Esophagus muscularis mucosa (tissue), 4 donors: ENCODE data around the gene ENKUR. TPM values are rescaled to one million over a fixed set of nuclear protein-coding genes. Genes with fewer than 3 reads are reported as not detected.

Source experiments
- DNase-seq: peaks from one replicate; pipeline ENCODE4 v3.0.0-alpha.2; 2017; ENCODE audit errors: extremely low spot score
- H3K27ac ChIP-seq, 4 donors: fragments of 200-600 bp; sonication (generic); replicated peaks in 1 of 4; 1 replicate in 3 of 4; 2 replicates in 1 of 4; pipeline ENCODE4 v1.5.1; 2016 to 2019; ENCODE audit warnings: mild to moderate bottlenecking in 1 of 4
- H3K27me3 ChIP-seq, 4 donors: fragments of 200-600 bp; sonication (generic); one replicate each; pipeline versions ENCODE4 v1.5.1 to v1.6.0; 2016 to 2019
- H3K36me3 ChIP-seq, 4 donors: fragments of 200-600 bp; sonication (generic); one replicate each; pipeline ENCODE4 v1.5.1; 2016 to 2019
- H3K4me1 ChIP-seq, 4 donors: fragments of 200-600 bp; sonication (generic); one replicate each; pipeline ENCODE4 v1.5.1; 2016 to 2019
- H3K4me3 ChIP-seq, 4 donors: fragments of 200-600 bp; sonication (generic); 1 replicate in 2 of 4; 2 replicates in 2 of 4; pipeline ENCODE4 v1.5.1; 2016 to 2019; ENCODE audit warnings: mild to moderate bottlenecking in 4 of 4, moderate library complexity in 1 of 4
- H3K9me3 ChIP-seq, 4 donors: fragments of 200-600 bp; sonication (generic); 1 replicate in 3 of 4; 2 replicates in 1 of 4; pipeline ENCODE4 v1.5.1; 2016 to 2019
- CTCF ChIP-seq, 3 experiments: fragments of 200-600 bp in 2 of 3; fragments of 450-650 bp in 1 of 3; sonication (generic) in 2 of 3; IDR thresholded peaks; one replicate each; pipeline ENCODE4 v1.5.1; 2017 to 2019; ENCODE audit warnings: antibody characterized with exemption in 3 of 3, mild to moderate bottlenecking in 2 of 3, moderate library complexity in 1 of 3
- EP300 ChIP-seq: sonication (generic); formaldehyde crosslinking; IDR thresholded peaks from one replicate; pipeline ENCODE4 v1.6.1; 2017; ENCODE audit warnings: antibody characterized with exemption
- POLR2A ChIP-seq: fragments of 450-650 bp; IDR thresholded peaks from one replicate; pipeline ENCODE4 v1.6.1; 2017; ENCODE audit warnings: antibody characterized with exemption, moderate library complexity, mild to moderate bottlenecking, low read depth
- POLR2AphosphoS5 ChIP-seq, 2 donors: sonication (generic); formaldehyde crosslinking; IDR thresholded peaks; one replicate each; pipeline ENCODE4 v1.6.1; 2017; ENCODE audit warnings: antibody characterized with exemption in 2 of 2
- WGBS: methylation state at CpG from one replicate; pipeline ENCODE4 v1.1.5; 2018; 5-methylcytosine and 5-hydroxymethylcytosine counted together
- intact Hi-C: fragments of 100-400 bp; cut with DNase I; formaldehyde crosslinking; loops from one replicate; pipeline ENCODE4 v1.15.1; 2023
- total RNA-seq, 4 donors: library from RNA; depleted of rRNA; stranded (reverse); fragments of >200 nt; gene quantifications; one replicate each; pipeline versions ENCODE4 v1.1.0 to v1.2.1, GENCODE V29; 2016

The ENKUR gene
- total RNA-seq, 4 donors from 2014 or later = 0.17 TPM; not detected in 3

- intact Hi-C loops = loop anchor here (5.0 kb wide), 1 partner anchor 228 kb away; the partner anchor contains the start of gene ARHGAP21
- TF ChIP-seq POLR2AphosphoS5 (IDR thresholded peaks at IDR 0.05) (no peak), EP300 (no peak), POLR2A (no peak), CTCF (IDR thresholded peaks at IDR 0.05) (no peak)
- no peaks in the 10 kb centered on the region for H3K36me3 ChIP-seq
- WGBS = 70% methylated on average over 5 of the region's 5 CpGs
- no peak overlapping the region for H3K27ac ChIP-seq
- DNase-seq = peak; percentile 81
- H3K4me3 ChIP-seq = no peak overlapping the region
- H3K27me3 ChIP-seq = no peaks in the 10 kb centered on the region
- H3K9me3 ChIP-seq = no peaks in the 10 kb centered on the region
- peaks cover 3 to 41% (median 22%) of the 10 kb centered on the region in 4 donors for H3K4me1 ChIP-seq
These were observed 65.5 kb downstream of the ENKUR start for GRCh38 chr10:24950439-24950838.

GRCh38 chr10:24949616-24950015, 66.3 kb downstream of the ENKUR start:
- TF ChIP-seq CTCF (IDR thresholded peaks at IDR 0.05) = no peak
- no peak for TF ChIP-seq EP300
- no peak for TF ChIP-seq POLR2A
- no peak for TF ChIP-seq POLR2AphosphoS5 (IDR thresholded peaks at IDR 0.05)
- no peak overlapping the region for H3K27ac ChIP-seq
- WGBS = 94% methylated on average over 3 of the region's 3 CpGs

GRCh38 chr10:24947304-24948097, 68.5 kb downstream of the ENKUR start:
- TF ChIP-seq EP300 = no peak
- TF ChIP-seq POLR2AphosphoS5 (IDR thresholded peaks at IDR 0.05) = no peak
- TF ChIP-seq CTCF (IDR thresholded peaks at IDR 0.05) = no peak
- TF ChIP-seq POLR2A = no peak
- 68% methylated on average over 4 of the region's 4 CpGs for WGBS
- DNase-seq = peak; percentile 75
- intact Hi-C loops = no loop called here
- Histone ChIP-seq H3K27me3 (no peaks in the 10 kb centered on the region), H3K4me3 (no peak overlapping the region), H3K27ac (peak overlapping the region; percentile 20 to 48 (median 28)), H3K9me3 (no peaks in the 10 kb centered on the region), H3K36me3 (no peaks in the 10 kb centered on the region), H3K4me1 (peaks cover 3 to 23% (median 15%) of the 10 kb centered on the region in 4 donors)

More at GRCh38 chr10:24949616-24950015, 66.3 kb downstream of the ENKUR start:
- H3K9me3 ChIP-seq = no peaks in the 10 kb centered on the region
- H3K27me3 ChIP-seq = no peaks in the 10 kb centered on the region
- peaks cover 3 to 41% (median 22%) of the 10 kb centered on the region in 4 donors for H3K4me1 ChIP-seq
- H3K36me3 ChIP-seq = no peaks in the 10 kb centered on the region
- peak; percentile 17 for DNase-seq
- intact Hi-C loops = loop anchor here (5.0 kb wide), 1 partner anchor 227 kb away; the partner anchor contains the start of gene ARHGAP21
- no peak overlapping the region for H3K4me3 ChIP-seq

GRCh38 chr10:24944512-24945255, 71.3 kb downstream of the ENKUR start:
- Histone ChIP-seq H3K4me1 (peaks cover 0 to 4% (median 4%) of the 10 kb centered on the region in 4 donors), H3K36me3 (no peaks in the 10 kb centered on the region), H3K9me3 (no peaks in the 10 kb centered on the region), H3K27me3 (no peaks in the 10 kb centered on the region), H3K4me3 (no peak overlapping the region), H3K27ac (no peak overlapping the region)
- 87% methylated on average over 11 of the region's 11 CpGs for WGBS
- no peak for TF ChIP-seq POLR2A
- TF ChIP-seq POLR2AphosphoS5 (IDR thresholded peaks at IDR 0.05) = no peak
- TF ChIP-seq EP300 = no peak
- no peak for TF ChIP-seq CTCF (IDR thresholded peaks at IDR 0.05)
- intact Hi-C loops = no loop called here
- DNase-seq = peak; percentile 84
